MM.1S (cell line): Measurements from ENCODE around the gene TMEM116.

Source experiments
- DNase-seq: peaks from one replicate; pipeline ENCODE4 v3.0.0-alpha.2; 2015
- H2AFZ ChIP-seq: fragments of 300-600 bp; sonication (generic); 2 replicates; pipeline ENCODE4 v1.6.0; 2016; ENCODE audit warnings: antibody characterized with exemption, low read length
- H3F3A ChIP-seq: fragments of 300-600 bp; sonication (generic); 2 replicates; pipeline ENCODE4 v1.6.1; 2016; ENCODE audit warnings: mild to moderate bottlenecking, antibody characterized with exemption, low read length, moderate library complexity, mixed read lengths; ENCODE audit not compliant: insufficient read depth
- H3K27ac ChIP-seq: fragments of 300-600 bp; sonication (generic); 2 replicates; pipeline ENCODE4 v1.5.1; 2016; ENCODE audit warnings: mild to moderate bottlenecking, low read length
- H3K27me3 ChIP-seq: fragments of 300-600 bp; sonication (generic); replicated peaks from 2 replicates; pipeline ENCODE4 v1.6.0; 2016; ENCODE audit warnings: low read length; ENCODE audit not compliant: insufficient read depth
- H3K36me3 ChIP-seq: fragments of 300-600 bp; sonication (generic); replicated peaks from 2 replicates; pipeline ENCODE4 v1.6.1; 2016; ENCODE audit warnings: mild to moderate bottlenecking, low read length, mixed read lengths; ENCODE audit not compliant: insufficient read depth
- H3K4me1 ChIP-seq: fragments of 300-600 bp; sonication (generic); 2 replicates; pipeline ENCODE4 v1.6.1; 2016; ENCODE audit warnings: low read length, mixed read lengths
- H3K4me2 ChIP-seq: fragments of 300-600 bp; sonication (generic); 2 replicates; pipeline ENCODE4 v1.6.0; 2016; ENCODE audit warnings: low read depth, low read length
- H3K4me3 ChIP-seq: fragments of 300-600 bp; sonication (generic); 2 replicates; pipeline ENCODE4 v1.5.1; 2016; ENCODE audit warnings: low read length, mixed read lengths
- H3K79me2 ChIP-seq: fragments of 300-600 bp; sonication (generic); 2 replicates; pipeline ENCODE4 v1.6.1; 2016; ENCODE audit warnings: mixed run types, low read length, mixed read lengths
- H3K9ac ChIP-seq: fragments of 300-600 bp; sonication (generic); 2 replicates; pipeline ENCODE4 v1.6.1; 2016; ENCODE audit warnings: low read length, mixed read lengths
- H3K9me2 ChIP-seq: fragments of 300-600 bp; sonication (generic); replicated peaks from 2 replicates; pipeline ENCODE4 v1.6.1; 2016; ENCODE audit warnings: mild to moderate bottlenecking, low read length, mixed read lengths; ENCODE audit not compliant: insufficient read depth
- H3K9me3 ChIP-seq: fragments of 300-600 bp; sonication (generic); replicated peaks from 2 replicates; pipeline ENCODE4 v1.6.1; 2016; ENCODE audit warnings: mild to moderate bottlenecking, low read length, mixed read lengths; ENCODE audit not compliant: insufficient read depth
- H4K20me1 ChIP-seq: fragments of 300-600 bp; sonication (generic); 2 replicates; pipeline ENCODE4 v1.6.1; 2016; ENCODE audit warnings: mild to moderate bottlenecking, low read length, moderate library complexity, mixed read lengths; ENCODE audit not compliant: insufficient read depth
- CTCF ChIP-seq: fragments of 300-600 bp; sonication (generic); IDR thresholded peaks from 2 replicates; pipeline ENCODE4 v1.5.1; 2016; ENCODE audit warnings: antibody characterized with exemption, low read length, mixed read lengths
- EZH2 ChIP-seq: fragments of 300-600 bp; sonication (generic); optimal IDR thresholded peaks from 2 replicates; pipeline ENCODE3; 2017; ENCODE audit warnings: low read depth, mild to moderate bottlenecking, antibody characterized with exemption, low read length, mixed read lengths
- EZH2phosphoT487 ChIP-seq: fragments of 300-600 bp; sonication (generic); IDR thresholded peaks from 2 replicates; pipeline ENCODE4 v1.6.1; 2018; ENCODE audit warnings: antibody characterized with exemption, low read length

The TMEM116 gene

GRCh38 chr12:111991535-111991934 is 21.4 kb downstream of the TMEM116 start:
- Histone ChIP-seq H2AFZ (no peak overlapping the region), H3K4me2 (no peak overlapping the region), H3K9ac (no peak overlapping the region), H3K27me3 (no peaks in the 10 kb centered on the region), H3K4me3 (no peak overlapping the region), H3F3A (peaks cover 18% of the 10 kb centered on the region), H3K9me3 (no peaks in the 10 kb centered on the region), H4K20me1 (no peaks in the 10 kb centered on the region), H3K27ac (no peak overlapping the region), H3K9me2 (no peaks in the 10 kb centered on the region), H3K36me3 (no peaks in the 10 kb centered on the region), H3K79me2 (no peaks in the 10 kb centered on the region), H3K4me1 (peaks cover 11% of the 10 kb centered on the region)
- no peak for DNase-seq
- TF ChIP-seq EZH2phosphoT487 (no peak), EZH2 (no peak), CTCF (no peak)

- Histone ChIP-seq H3K27me3 (no peaks in the 10 kb centered on the region), H3K9ac (no peak overlapping the region), H3K4me2 (no peak overlapping the region), H3K79me2 (no peaks in the 10 kb centered on the region), H4K20me1 (no peaks in the 10 kb centered on the region), H3K9me3 (no peaks in the 10 kb centered on the region), H3K4me1 (no peaks in the 10 kb centered on the region), H3K36me3 (no peaks in the 10 kb centered on the region), H3K4me3 (no peak overlapping the region), H3K27ac (no peak overlapping the region), H2AFZ (no peak overlapping the region), H3K9me2 (no peaks in the 10 kb centered on the region), H3F3A (no peaks in the 10 kb centered on the region)
- no peak for TF ChIP-seq CTCF
- DNase-seq = no peak
Observed at GRCh38 chr12:111984820-111985219, 28.1 kb downstream of the TMEM116 start.

GRCh38 chr12:111981987-111982386 is 31.0 kb downstream of the TMEM116 start:
- Histone ChIP-seq H3K27me3 (no peaks in the 10 kb centered on the region), H3K9me2 (no peaks in the 10 kb centered on the region), H3K9me3 (no peaks in the 10 kb centered on the region), H3K4me2 (no peak overlapping the region), H3K9ac (no peak overlapping the region), H3K79me2 (no peaks in the 10 kb centered on the region), H3K27ac (no peak overlapping the region), H3K4me3 (no peak overlapping the region), H3K36me3 (no peaks in the 10 kb centered on the region), H4K20me1 (no peaks in the 10 kb centered on the region), H3K4me1 (no peaks in the 10 kb centered on the region), H2AFZ (no peak overlapping the region), H3F3A (no peaks in the 10 kb centered on the region)
- TF ChIP-seq EZH2 (no peak), EZH2phosphoT487 (no peak), CTCF (no peak)
- DNase-seq = no peak

GRCh38 chr12:111980598-111980997 is 32.4 kb downstream of the TMEM116 start:
- Histone ChIP-seq H2AFZ (no peak overlapping the region), H3K9ac (no peak overlapping the region), H3K4me3 (no peak overlapping the region), H3K9me2 (no peaks in the 10 kb centered on the region), H3K27ac (no peak overlapping the region), H3K4me2 (no peak overlapping the region), H3K27me3 (no peaks in the 10 kb centered on the region), H3K79me2 (no peaks in the 10 kb centered on the region), H4K20me1 (no peaks in the 10 kb centered on the region), H3F3A (no peaks in the 10 kb centered on the region), H3K4me1 (no peaks in the 10 kb centered on the region), H3K9me3 (no peaks in the 10 kb centered on the region), H3K36me3 (no peaks in the 10 kb centered on the region)
- TF ChIP-seq EZH2 (no peak), CTCF (no peak), EZH2phosphoT487 (no peak)
- no peak for DNase-seq
